H1 (cell line): ENCODE data around the gene FBXW2. TPM values are rescaled to one million over a fixed set of nuclear protein-coding genes. Genes with fewer than 3 reads are reported as not detected.

Experiments used
- CTCF ChIA-PET: fragments of 300-600 bp; sonication (Branson Sonifier 250); formaldehyde crosslinking; loops from one replicate; lab custom pipeline; 2021; ENCODE audit not compliant: partially characterized antibody; lab: Charles Lee
- POLR2A ChIA-PET: fragments of 300-600 bp; sonication (Branson Sonifier 250); formaldehyde crosslinking; loops from one replicate; lab custom pipeline; 2021; ENCODE audit warnings: inconsistent platforms; ENCODE audit not compliant: partially characterized antibody; lab: Charles Lee
- DNase-seq, 2 experiments: peaks; one replicate each; pipeline versions ENCODE4 v3.0.0 to v3.0.0-alpha.2; 2010 to 2022; ENCODE audit warnings: low spot score in 2 of 2, low read depth in 1 of 2, mixed read lengths in 1 of 2
- FAIRE-seq: peaks from 2 replicates; lab custom pipeline; 2011; peaks lifted over from hg19 to GRCh38; lab: Jason Lieb, UNC
- H2AFZ ChIP-seq: 2 replicates; pipeline ENCODE4 v1.8.1; 2012; ENCODE audit warnings: low read length, inconsistent platforms
- H2AK5ac ChIP-seq: 2 replicates; pipeline ENCODE4 v1.6.1; 2013; ENCODE audit warnings: low read depth, low read length
- H2BK120ac ChIP-seq: replicated peaks from 2 replicates; pipeline ENCODE3; 2013; ENCODE audit warnings: low read depth, low read length, inconsistent platforms
- H2BK12ac ChIP-seq: 2 replicates; pipeline ENCODE4 v1.6.1; 2013; ENCODE audit warnings: low read depth, low read length
- H2BK15ac ChIP-seq: 2 replicates; pipeline ENCODE4 v1.6.1; 2013; ENCODE audit warnings: low read length
- H2BK20ac ChIP-seq: 2 replicates; pipeline ENCODE4 v1.6.1; 2013; ENCODE audit warnings: low read length
- H2BK5ac ChIP-seq: 2 replicates; pipeline ENCODE4 v1.6.1; 2013; ENCODE audit warnings: low read depth, low read length
- H3K14ac ChIP-seq: 2 replicates; pipeline ENCODE4 v1.6.1; 2013; ENCODE audit warnings: inconsistent platforms; ENCODE audit not compliant: insufficient read length
- H3K18ac ChIP-seq: 2 replicates; pipeline ENCODE4 v1.6.1; 2013; ENCODE audit warnings: low read length; ENCODE audit errors: extremely low read depth
- H3K23ac ChIP-seq: 2 replicates; pipeline ENCODE4 v1.6.1; 2013; ENCODE audit warnings: inconsistent platforms; ENCODE audit not compliant: insufficient read length
- H3K23me2 ChIP-seq: 2 replicates; pipeline ENCODE4 v1.6.1; 2013; ENCODE audit warnings: low read depth, low read length
- H3K27ac ChIP-seq: 2 replicates; pipeline ENCODE4 v1.6.1; 2011; ENCODE audit warnings: low read depth, low read length, inconsistent platforms
- H3K27me3 ChIP-seq, 4 experiments: replicated peaks in 1 of 4; 1 replicate in 1 of 4; 2 replicates in 3 of 4; pipeline versions ENCODE4 v1.6.1 to v1.8.1; 2011 to 2013; ENCODE audit warnings: low read length in 3 of 4, mild to moderate bottlenecking in 3 of 4, inconsistent platforms in 2 of 4, mixed read lengths in 2 of 4, moderate library complexity in 1 of 4; ENCODE audit not compliant: control insufficient read depth in 3 of 4, insufficient read depth in 3 of 4; ENCODE audit errors: extremely low read depth in 1 of 4
- H3K36me3 ChIP-seq, 4 experiments: 2 replicates each; pipeline versions ENCODE4 v1.6.1 to v1.8.1; 2011 to 2013; ENCODE audit warnings: mild to moderate bottlenecking in 4 of 4, low read length in 3 of 4, moderate library complexity in 2 of 4, control low read depth in 1 of 4, inconsistent platforms in 1 of 4; ENCODE audit not compliant: insufficient read depth in 4 of 4, control insufficient read depth in 2 of 4
- H3K4ac ChIP-seq: replicated peaks from 2 replicates; pipeline ENCODE3; 2013; ENCODE audit warnings: low read length, low read depth, mixed read lengths, inconsistent platforms; ENCODE audit not compliant: insufficient read length
- H3K4me1 ChIP-seq, 4 experiments: replicated peaks in 1 of 4; 1 replicate in 1 of 4; 2 replicates in 3 of 4; pipeline versions ENCODE4 v1.6.1 to v1.8.1; 2011 to 2013; ENCODE audit warnings: low read length in 3 of 4, inconsistent platforms in 2 of 4, mixed read lengths in 1 of 4; ENCODE audit not compliant: insufficient read depth in 4 of 4, control insufficient read depth in 3 of 4
- H3K4me2 ChIP-seq, 2 experiments: 2 replicates each; pipeline versions ENCODE4 v1.6.1 to v1.8.1; 2011 to 2013; ENCODE audit warnings: low read depth in 2 of 2, low read length in 2 of 2, control low read depth in 1 of 2, inconsistent platforms in 1 of 2, mild to moderate bottlenecking in 1 of 2; ENCODE audit not compliant: insufficient read depth in 1 of 2
- H3K4me3 ChIP-seq, 4 experiments: fragments of 200-600, 300-600 bp in 1 of 4; sonication (generic), shearing (Covaris generic), sonication (Bioruptor Twin) in 1 of 4; 2 replicates each; pipeline versions ENCODE4 v1.5.1 to v1.8.1; 2011 to 2016; ENCODE audit warnings: low read length in 4 of 4, low read depth in 3 of 4, control low read depth in 2 of 4, inconsistent platforms in 2 of 4, mild to moderate bottlenecking in 2 of 4, mixed read lengths in 1 of 4, moderate library complexity in 1 of 4; ENCODE audit not compliant: insufficient read depth in 2 of 4; ENCODE audit errors: extremely low read depth in 1 of 4
- H3K56ac ChIP-seq: replicated peaks from 2 replicates; pipeline ENCODE3; 2013; ENCODE audit warnings: low read depth, mild to moderate bottlenecking, mixed read lengths, low read length, inconsistent platforms; ENCODE audit not compliant: insufficient read length
- H3K79me1 ChIP-seq: 2 replicates; pipeline ENCODE4 v1.6.1; 2013; ENCODE audit warnings: low read depth, low read length, control low read depth
- H3K79me2 ChIP-seq, 2 experiments: 2 replicates each; pipeline versions ENCODE4 v1.6.1 to v1.8.1; 2012 to 2013; ENCODE audit warnings: low read length in 2 of 2, mild to moderate bottlenecking in 2 of 2, inconsistent platforms in 1 of 2; ENCODE audit not compliant: insufficient read depth in 2 of 2, control insufficient read depth in 1 of 2
- H3K9ac ChIP-seq, 4 experiments: replicated peaks in 1 of 4; 1 replicate in 1 of 4; 2 replicates in 3 of 4; pipeline versions ENCODE4 v1.6.1 to v1.8.1; 2011 to 2013; ENCODE audit warnings: low read depth in 3 of 4, low read length in 3 of 4, control low read depth in 2 of 4, mild to moderate bottlenecking in 2 of 4, moderate library complexity in 2 of 4, inconsistent platforms in 1 of 4; ENCODE audit errors: extremely low read depth in 1 of 4
- H3K9me3 ChIP-seq, 2 experiments: 2 replicates each; pipeline versions ENCODE4 v1.6.1 to v1.8.1; 2012 to 2013; ENCODE audit warnings: mild to moderate bottlenecking in 2 of 2, moderate library complexity in 2 of 2, control low read depth in 1 of 2, inconsistent platforms in 1 of 2, low read depth in 1 of 2, low read length in 1 of 2, mixed read lengths in 1 of 2; ENCODE audit not compliant: insufficient read depth in 2 of 2
- H4K20me1 ChIP-seq, 2 experiments: replicated peaks in 1 of 2; 2 replicates each; pipeline versions ENCODE3 to v1.8.1; 2011 to 2013; ENCODE audit warnings: inconsistent platforms in 2 of 2, low read length in 2 of 2, mild to moderate bottlenecking in 1 of 2; ENCODE audit not compliant: insufficient read depth in 2 of 2, control insufficient read depth in 1 of 2
- H4K5ac ChIP-seq: 2 replicates; pipeline ENCODE4 v1.6.1; 2013; ENCODE audit warnings: low read length, low read depth, mixed read lengths, inconsistent platforms; ENCODE audit not compliant: insufficient read length
- H4K8ac ChIP-seq: 2 replicates; pipeline ENCODE4 v1.8.0; 2013; ENCODE audit warnings: mild to moderate bottlenecking, moderate library complexity, low read length, inconsistent platforms; ENCODE audit not compliant: insufficient read depth; ENCODE audit errors: extremely low read depth
- H4K91ac ChIP-seq: replicated peaks from 2 replicates; pipeline ENCODE3; 2013; ENCODE audit warnings: low read length, mixed read lengths, inconsistent platforms; ENCODE audit not compliant: insufficient read length
- RBBP5 ChIP-seq: IDR thresholded peaks from 2 replicates; pipeline ENCODE4 v1.7.1; 2012; ENCODE audit warnings: low read depth, mild to moderate bottlenecking, inconsistent platforms, low read length, moderate library complexity, borderline replicate concordance
- WGBS, 2 experiments: shearing (Covaris generic) in 1 of 2; methylation state at CpG; one replicate each; pipeline versions ENCODE4 v1.1.6 to v1.1.7; 2013 to 2015; ENCODE audit warnings: low lambda C conversion rate in 2 of 2, mixed read lengths in 2 of 2, inconsistent platforms in 1 of 2, low coverage in 1 of 2, missing lambda C conversion rate in 1 of 2; ENCODE audit not compliant: insufficient replicate concordance in 2 of 2, insufficient coverage in 1 of 2, insufficient read length in 1 of 2; ENCODE audit errors: extremely low coverage in 1 of 2, missing lambda C conversion rate in 1 of 2; 5-methylcytosine and 5-hydroxymethylcytosine counted together
- polyA plus RNA-seq, 7 experiments: library from polyadenylated mRNA; depleted of rRNA in 3 of 7; stranded (reverse) in 5 of 7; unstranded in 2 of 7; fragments of >200 nt in 5 of 7; fragments of 200-250 nt in 2 of 7; gene quantifications; 1 replicate in 5 of 7; 2 replicates in 1 of 7; 4 replicates in 1 of 7; pipeline versions ENCODE4 v1.2.1 to v1.2.3, GENCODE V29; 2011 to 2013; ENCODE audit warnings: missing spikeins in 2 of 7, mixed read lengths in 2 of 7
- total RNA-seq: library from RNA; stranded (reverse); fragmentation: NEBNext Ultra II Directional; extraction: Animal tissue kit (Norgen Biotek cat#: 25700); gene quantifications from 2 replicates; pipeline ENCODE4 v1.2.1, GENCODE V29; 2021

Gene FBXW2
- total and polyA plus RNA-seq, 2 of the 8 experiments (the other 6 are each of a cell fraction or from before 2014, with no cell fraction given) = 19.2 to 65.3 TPM

DNA sequence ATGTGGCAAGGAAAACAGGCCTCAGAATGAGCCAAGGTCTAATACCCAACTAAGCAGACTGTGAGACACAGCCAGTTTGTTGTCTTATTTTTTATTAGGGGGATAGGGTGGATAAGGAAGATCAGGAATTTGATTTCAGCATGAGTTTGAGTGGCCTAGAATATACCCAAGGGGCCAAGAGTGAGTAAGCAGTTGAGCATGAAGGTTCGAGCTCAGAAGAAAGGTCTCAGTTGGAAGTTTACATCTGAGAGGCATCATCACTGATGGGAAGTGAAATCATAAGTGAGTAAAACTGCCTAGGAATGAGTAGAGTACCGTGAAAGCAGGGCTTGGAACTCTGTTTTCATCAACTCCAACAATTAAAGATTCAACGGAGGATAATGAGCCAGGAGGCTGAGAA lies 36.9 kb upstream of the FBXW2 start:
- ChIA-PET CTCF (interaction anchor here (1.5 kb wide), 1 partner anchor 110 kb away, joined by 3 read pairs; no protein-coding TSS in a partner anchor), POLR2A (interaction anchor here (0.8 kb wide), 1 partner anchor 9 kb away, joined by 3 read pairs; no protein-coding TSS in a partner anchor)
- no peak for FAIRE-seq
- peaks cover 12 to 59% (median 33%) of the 10 kb centered on the region in 4 experiments for H3K36me3 ChIP-seq
- H3K79me1 ChIP-seq = no peaks in the 10 kb centered on the region
- no peak overlapping the region for H2BK5ac ChIP-seq
- no peak overlapping the region for H3K27ac ChIP-seq
- H4K91ac ChIP-seq = no peak overlapping the region
- no peaks in the 10 kb centered on the region; the same call in 1 of the 2 replicates for H3K23me2 ChIP-seq
- no peak overlapping the region for H4K5ac ChIP-seq
- H3K18ac ChIP-seq = no peak overlapping the region
- H3K79me2 ChIP-seq = peaks cover 0 to 5% of the 10 kb centered on the region in 2 experiments; a peak in 1 of 4 replicates
- H3K27me3 ChIP-seq = no peaks in the 10 kb centered on the region
- H2BK120ac ChIP-seq = no peak overlapping the region
- 83% methylated on average over 3 of the region's 3 CpGs; no CpG with 5 or more reads in 1 of the 2 experiments for WGBS, 2 experiments
- H2BK15ac ChIP-seq = no peak overlapping the region
- H3K14ac ChIP-seq = no peak overlapping the region
- no peak overlapping the region for H3K9ac ChIP-seq
- H4K8ac ChIP-seq = no peak overlapping the region
- H3K23ac ChIP-seq = no peak overlapping the region
- no peak overlapping the region for H3K56ac ChIP-seq
- H4K20me1 ChIP-seq = no peaks in the 10 kb centered on the region
- H2BK12ac ChIP-seq = no peak overlapping the region
- no peak overlapping the region for H3K4ac ChIP-seq
- no peaks in the 10 kb centered on the region; a peak in 1 of 7 replicates for H3K4me1 ChIP-seq
- DNase-seq = no peak
- H2AFZ ChIP-seq = no peak overlapping the region
- H3K9me3 ChIP-seq = no peaks in the 10 kb centered on the region
- no peak overlapping the region for H2BK20ac ChIP-seq
- H3K4me3 ChIP-seq = no peak overlapping the region
- no peak overlapping the region for H3K4me2 ChIP-seq
- no peak overlapping the region for H2AK5ac ChIP-seq
- no peak for TF ChIP-seq RBBP5
